Measurements from ENCODE around the gene TMEM94.
"Not testable (repeated sequence)": the region's sequence is repeated elsewhere in the genome, so short reads cannot be mapped to it uniquely, and the experiment has no call there.

Gene TMEM94

DNA sequence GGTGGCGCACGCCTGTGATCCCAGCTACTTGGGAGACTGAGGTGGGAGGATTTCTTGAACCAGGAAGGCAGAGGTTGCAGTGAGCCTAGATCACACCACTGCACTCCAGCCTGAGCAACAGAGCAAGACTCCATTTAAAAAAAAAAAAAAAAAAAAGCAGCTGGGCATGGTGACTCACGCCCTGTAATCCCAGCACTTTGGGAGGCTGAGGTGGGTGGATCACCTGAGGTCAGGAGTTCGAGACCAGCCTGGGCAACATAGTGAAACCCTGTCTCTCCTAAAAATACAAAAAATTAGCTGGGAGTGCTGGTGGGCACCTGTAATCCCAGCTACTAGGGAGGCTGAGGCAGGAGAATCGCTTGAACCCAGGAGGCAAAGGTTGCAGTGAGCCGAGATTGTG, 10.5 kb upstream of the TMEM94 start:
- not testable (repeated sequence) for DNase-seq

- no peak for DNase-seq
Measured at GRCh38 chr17:75447951-75448856, 8.2 kb upstream of the TMEM94 start.

DNA sequence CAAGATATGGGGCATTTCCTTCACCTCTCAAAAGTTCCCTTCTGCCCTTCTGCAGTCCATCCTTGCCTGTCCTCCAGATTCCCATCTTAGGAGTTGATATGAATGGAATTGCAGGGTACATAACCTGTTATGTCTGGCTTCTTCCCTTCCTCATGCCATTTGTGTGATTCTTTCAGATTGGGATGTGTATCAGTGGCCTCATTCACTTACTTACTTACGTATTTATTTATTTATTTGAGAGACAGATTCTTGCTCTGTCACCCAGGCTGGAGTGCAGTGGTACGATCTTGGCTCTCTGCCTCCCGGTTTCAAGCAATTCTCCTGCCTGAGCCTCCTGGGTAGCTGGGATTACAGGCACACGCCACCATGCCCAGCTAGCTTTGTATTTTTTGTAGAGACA, 6.2 kb upstream of the TMEM94 start:
- DNase-seq, result no peak

- peak in 2 of 4 experiments; percentile 25 to 38 for DNase-seq
Measured at GRCh38 chr17:75454193-75454592, 2.2 kb upstream of the TMEM94 start.

- not testable (repeated sequence) for DNase-seq
Measured at GRCh38 chr17:75454672-75455071, 1.8 kb upstream of the TMEM94 start.

GRCh38 chr17:75456039-75456416, 407 bp upstream of the TMEM94 start:
- DNase-seq, result no peak

GRCh38 chr17:75457047-75457654, 716 bp downstream of the TMEM94 start:
- DNase-seq, result peak; percentile 14 to 53 (median 26)

DNA sequence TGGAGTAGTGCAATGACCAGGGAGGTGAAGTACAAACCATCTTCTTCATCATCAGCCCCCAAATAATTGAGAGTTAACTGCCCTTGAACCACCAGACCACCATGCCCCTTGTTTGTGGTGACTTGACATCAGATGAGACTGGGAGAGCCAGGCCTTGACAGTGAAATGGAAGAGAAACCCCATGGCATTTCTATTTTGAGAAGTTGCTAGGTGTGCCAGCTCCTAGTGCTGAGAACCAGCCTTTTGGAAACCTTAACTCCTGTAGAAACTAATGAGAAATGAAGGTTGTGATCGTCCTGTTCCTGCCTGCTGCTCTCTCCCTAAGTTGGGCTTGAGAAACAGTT, 2.8 kb downstream of the TMEM94 start:
- peak in 2 of 4 experiments; percentile 5 to 7 for DNase-seq

- peak; percentile 68 to 89 (median 83) for DNase-seq
Measured at GRCh38 chr17:75459590-75460267, 3.3 kb downstream of the TMEM94 start.

DNA sequence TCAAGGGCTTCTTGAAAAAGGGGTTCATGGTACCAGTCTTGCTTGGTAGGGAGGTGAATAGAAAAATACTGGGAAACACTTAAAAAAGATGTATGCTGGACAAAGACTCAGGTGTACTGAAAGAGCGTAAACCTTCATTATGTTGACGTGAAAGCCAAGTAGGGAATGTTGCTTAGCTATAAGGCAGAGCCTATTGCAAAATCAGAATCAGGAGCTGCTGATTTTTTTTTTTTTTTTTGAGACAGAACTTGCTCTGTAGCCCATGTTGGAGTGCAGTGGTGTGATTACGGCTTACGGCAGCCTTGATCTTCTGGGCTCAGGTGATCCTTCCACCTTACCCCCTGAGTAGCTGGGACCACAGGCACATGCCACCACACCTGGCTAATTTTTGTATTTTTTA, 3.9 kb downstream of the TMEM94 start:
- peak in 3 of 4 experiments; percentile 27 to 54 (median 30) for DNase-seq

- no peak for DNase-seq
Measured at GRCh38 chr17:75463603-75464002, 7.2 kb downstream of the TMEM94 start.

- DNase-seq, result no peak
Measured at GRCh38 chr17:75465039-75465438, 8.6 kb downstream of the TMEM94 start.

GRCh38 chr17:75468291-75468754, 11.9 kb downstream of the TMEM94 start:
- no peak for DNase-seq

DNA sequence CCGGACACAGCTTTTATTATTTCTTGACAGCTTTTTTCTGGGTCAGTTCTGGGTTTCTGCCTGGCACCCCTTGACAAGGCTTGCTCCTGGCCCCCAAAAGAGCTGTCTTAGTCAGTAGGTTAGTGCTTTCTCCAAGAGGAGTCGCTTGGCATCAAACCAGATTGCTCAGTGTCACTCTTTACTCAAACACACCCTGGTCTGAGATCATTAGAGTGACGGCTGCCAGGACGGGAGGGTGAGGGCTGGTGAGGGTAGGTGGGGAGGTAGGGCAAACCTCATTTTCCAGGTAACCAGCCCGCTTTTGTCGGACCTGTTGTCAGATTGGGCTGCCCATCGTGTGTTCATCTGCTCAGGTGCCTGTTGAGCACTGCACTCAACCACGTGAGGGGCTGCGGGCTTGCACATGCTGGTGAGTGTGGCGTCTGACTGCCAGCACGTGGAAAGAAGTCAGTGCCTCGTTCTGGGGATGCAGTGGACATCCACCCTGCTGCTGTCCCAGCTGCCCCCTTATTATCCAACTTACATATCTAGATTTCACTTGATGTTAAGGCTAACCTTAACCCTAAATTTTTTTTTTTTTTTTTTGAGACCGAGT, 12.4 kb downstream of the TMEM94 start:
- DNase-seq, result no peak

DNA sequence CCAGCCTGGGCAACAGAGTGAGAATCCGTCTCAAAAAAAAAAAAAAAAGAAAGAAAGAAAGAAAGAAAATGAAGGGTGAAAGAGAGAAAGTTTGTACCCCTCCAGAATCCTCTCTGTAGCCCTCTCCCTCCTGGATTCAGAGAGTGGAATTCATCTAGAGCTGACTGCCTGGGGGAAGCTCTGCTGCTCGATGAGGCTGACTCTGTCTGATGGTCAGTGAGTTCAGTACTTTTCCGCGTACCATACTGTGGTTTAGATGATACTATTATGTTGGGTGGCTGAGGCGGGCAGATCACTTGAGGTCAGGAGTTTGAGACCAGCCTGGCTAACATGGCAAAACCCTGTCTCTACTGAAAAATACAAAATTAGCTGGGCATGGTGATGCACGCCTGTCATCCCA, 14.8 kb downstream of the TMEM94 start:
- DNase-seq, result no peak

- no peak for DNase-seq
Measured at GRCh38 chr17:75472119-75472518, 15.7 kb downstream of the TMEM94 start.

DNA sequence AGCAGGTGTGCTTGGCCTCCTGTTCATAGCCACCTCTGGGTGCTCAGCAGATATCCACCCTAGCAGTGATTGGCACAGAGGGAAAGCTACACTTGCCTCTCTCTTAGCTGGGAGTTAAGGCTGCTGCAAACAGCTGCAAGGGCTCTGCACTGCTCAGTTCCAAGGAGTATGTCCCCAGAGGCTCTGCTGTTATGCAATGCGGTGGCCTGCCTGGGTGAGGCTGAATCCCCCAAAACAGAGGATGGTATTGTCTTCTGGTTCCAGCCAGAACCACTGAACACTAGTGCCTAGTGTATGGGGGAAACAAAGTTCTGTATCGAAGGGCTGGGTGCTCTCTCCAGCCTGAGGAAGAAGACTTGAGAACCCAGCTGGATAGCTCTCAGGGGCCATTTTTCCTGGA, 16.8 kb downstream of the TMEM94 start:
- DNase-seq, result no peak

GRCh38 chr17:75474736-75475135, 18.3 kb downstream of the TMEM94 start:
- no peak for DNase-seq

DNA sequence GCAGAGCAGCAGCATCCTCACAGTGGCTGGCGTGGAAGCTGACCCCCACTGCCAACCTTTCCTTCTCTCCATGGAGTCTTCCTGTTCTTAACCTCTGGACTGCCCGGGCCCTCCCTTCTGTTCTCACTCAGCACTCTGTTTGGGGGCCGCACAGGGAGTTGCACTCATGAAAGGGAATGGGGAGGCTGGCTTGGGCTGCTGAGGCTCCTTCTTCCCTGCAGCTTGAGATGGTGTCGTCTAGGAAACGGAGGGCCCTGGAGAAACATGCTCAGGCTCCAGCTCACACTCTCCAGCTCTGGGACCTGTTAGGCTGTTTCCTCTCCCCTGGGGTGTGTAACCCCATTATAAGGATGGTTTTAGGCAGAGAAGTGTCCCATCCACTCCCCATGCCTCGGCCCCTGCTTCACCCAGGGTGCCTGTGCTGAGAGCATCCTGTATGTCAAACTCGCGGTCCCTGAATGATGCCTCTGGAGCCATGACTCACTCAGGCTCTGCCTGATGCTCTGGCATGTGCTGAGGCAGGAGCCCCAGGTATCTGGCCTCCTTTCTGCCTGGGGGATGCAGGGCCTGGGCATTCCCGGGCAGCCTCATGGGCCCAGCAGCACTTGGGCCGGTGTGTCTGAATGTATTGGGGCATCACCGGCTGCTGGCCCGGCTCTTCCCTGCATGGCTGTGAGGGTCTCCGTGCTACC, 18.9 kb downstream of the TMEM94 start:
- no peak for DNase-seq

DNA sequence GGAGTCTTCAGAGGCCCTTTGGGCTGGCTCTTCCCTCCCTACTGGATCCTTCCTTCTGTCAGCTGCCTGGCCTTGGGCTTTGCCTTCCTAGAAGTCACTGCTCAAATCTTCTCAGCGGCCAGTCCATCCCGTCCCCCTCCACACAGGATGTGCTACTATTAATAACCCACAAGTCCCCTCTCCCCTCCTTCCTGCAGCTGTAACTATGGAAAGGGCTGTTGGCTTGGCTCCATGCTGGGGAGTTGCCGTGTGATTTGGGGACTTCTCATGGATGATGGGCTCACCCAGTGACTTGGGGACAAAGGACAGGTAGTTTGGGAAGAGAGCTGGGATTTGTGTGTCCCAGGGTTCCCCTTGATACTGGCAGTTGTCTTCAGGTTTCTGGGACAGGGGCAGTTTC, 19.4 kb downstream of the TMEM94 start:
- no peak for DNase-seq

GRCh38 chr17:75476271-75476671, 19.8 kb downstream of the TMEM94 start:
- DNase-seq, result no peak

GRCh38 chr17:75476752-75477489, 20.5 kb downstream of the TMEM94 start:
- peak; percentile 36 to 68 (median 60) for DNase-seq
